ENCODE data around the gene C16orf74. TPM values are rescaled to one million over a fixed set of nuclear protein-coding genes. Genes with fewer than 3 reads are reported as not detected.

The C16orf74 gene
- total and polyA plus RNA-seq, 8 donors = 1.1 to 24.9 (median 4.6) TPM; not detected in 3

GRCh38 chr16:85685251-85685650 is 65.6 kb downstream of the C16orf74 start:
- DNase-seq = no peak
- H3K4me3 ChIP-seq = no peak overlapping the region
- H3K4me1 ChIP-seq = peaks cover 13 to 34% (median 22%) of the 10 kb centered on the region in 4 donors
- TF ChIP-seq POLR2A (IDR thresholded peaks at IDR 0.05) (no peak), CTCF (IDR thresholded peaks at IDR 0.05) (no peak), EP300 (IDR thresholded peaks at IDR 0.05) (no peak), POLR2AphosphoS5 (IDR thresholded peaks at IDR 0.05) (no peak)
- H3K27me3 ChIP-seq = peaks cover 0 to 10% (median 6%) of the 10 kb centered on the region in 3 donors
- intact Hi-C loops (cut with DNase I; ENCODE audit: low total_unique reads) = no loop called here
- no peaks in the 10 kb centered on the region for H3K36me3 ChIP-seq
- H3K9me3 ChIP-seq = no peaks in the 10 kb centered on the region
- H3K27ac ChIP-seq = no peak overlapping the region
- 94 to 100% (median 97%) methylated on average over 2 of the region's 2 CpGs for WGBS, 5 donors

- H3K27ac ChIP-seq = no peak overlapping the region
- peaks cover 2 to 23% (median 7%) of the 10 kb centered on the region in 4 donors for H3K4me1 ChIP-seq
- peaks cover 0 to 4% (median 0%) of the 10 kb centered on the region in 3 donors for H3K27me3 ChIP-seq
- H3K9me3 ChIP-seq = no peaks in the 10 kb centered on the region
- TF ChIP-seq POLR2A (IDR thresholded peaks at IDR 0.05) = no peak
- no peak for TF ChIP-seq POLR2AphosphoS5 (IDR thresholded peaks at IDR 0.05)
- TF ChIP-seq CTCF (IDR thresholded peaks at IDR 0.05) = no peak
- no peak for TF ChIP-seq EP300 (IDR thresholded peaks at IDR 0.05)
- intact Hi-C loops (cut with DNase I; ENCODE audit: low total_unique reads) = no loop called here
- peaks cover 0 to 9% (median 2%) of the 10 kb centered on the region in 4 donors for H3K36me3 ChIP-seq
- no peak for DNase-seq
- no peak overlapping the region for H3K4me3 ChIP-seq
Measured at GRCh38 chr16:85683363-85683762, 67.5 kb downstream of the C16orf74 start.

GRCh38 chr16:85682516-85682915 is 68.4 kb downstream of the C16orf74 start:
- peaks cover 0 to under 1% (median 0%) of the 10 kb centered on the region in 3 donors for H3K27me3 ChIP-seq
- 79 to 94% (median 85%) methylated on average over 9 of the region's 9 CpGs for WGBS, 5 donors
- no peak overlapping the region for H3K4me3 ChIP-seq
- no peak for DNase-seq
- no peaks in the 10 kb centered on the region for H3K9me3 ChIP-seq
- no peak overlapping the region for H3K27ac ChIP-seq
- H3K4me1 ChIP-seq = peaks cover 0 to 15% (median 2%) of the 10 kb centered on the region in 4 donors
- intact Hi-C loops (cut with DNase I; ENCODE audit: low total_unique reads) = no loop called here
- peaks cover 0 to 17% (median 4%) of the 10 kb centered on the region in 4 donors for H3K36me3 ChIP-seq
- TF ChIP-seq POLR2A (IDR thresholded peaks at IDR 0.05) = no peak
- no peak for TF ChIP-seq CTCF (IDR thresholded peaks at IDR 0.05)
- TF ChIP-seq EP300 (IDR thresholded peaks at IDR 0.05) = no peak
- TF ChIP-seq POLR2AphosphoS5 (IDR thresholded peaks at IDR 0.05) = no peak

GRCh38 chr16:85681255-85681654 is 69.6 kb downstream of the C16orf74 start:
- H3K36me3 ChIP-seq = peaks cover 0 to 30% (median 12%) of the 10 kb centered on the region in 4 donors
- no peak overlapping the region for H3K27ac ChIP-seq
- TF ChIP-seq POLR2AphosphoS5 (IDR thresholded peaks at IDR 0.05) (no peak), CTCF (IDR thresholded peaks at IDR 0.05) (no peak), EP300 (IDR thresholded peaks at IDR 0.05) (no peak), POLR2A (IDR thresholded peaks at IDR 0.05) (no peak)
- no peaks in the 10 kb centered on the region for H3K9me3 ChIP-seq
- H3K4me1 ChIP-seq = peaks cover 0 to 13% (median 2%) of the 10 kb centered on the region in 4 donors
- intact Hi-C loops (cut with DNase I; ENCODE audit: low total_unique reads) = no loop called here
- DNase-seq = no peak
- no peak overlapping the region for H3K4me3 ChIP-seq
- WGBS, 5 donors = 70 to 85% (median 81%) methylated on average over 8 of the region's 8 CpGs
- no peaks in the 10 kb centered on the region for H3K27me3 ChIP-seq
